Pancreas (tissue), 10 donors: Measurements from ENCODE around the gene PCDHGB1. TPM values are rescaled to one million over a fixed set of nuclear protein-coding genes. Genes with fewer than 3 reads are reported as not detected.
"Not testable (repeated sequence)": the region's sequence is repeated elsewhere in the genome, so short reads cannot be mapped to it uniquely, and the experiment has no call there.

ENCODE experiments used
- ATAC-seq, 4 donors: fragments of 200-7000 bp; cut with Tn5 transposase; one replicate each; pipeline versions ENCODE4 v1.8.0 to v1.9.1; 2020; ENCODE audit warnings: mild to moderate bottlenecking in 4 of 4, moderate library complexity in 4 of 4
- DNase-seq, 6 donors: peaks; one replicate each; pipeline ENCODE4 v3.0.0-alpha.2; 2020
- FAIRE-seq: peaks from 2 replicates; lab custom pipeline; 2012; peaks lifted over from hg19 to GRCh38; lab: Jason Lieb, UNC
- H3K27ac ChIP-seq, 4 donors: fragments of 200-600 bp; sonication (generic); 1 replicate in 3 of 4; 2 replicates in 1 of 4; pipeline versions ENCODE4 v1.5.0 to v1.8.0; 2020
- H3K27me3 ChIP-seq, 4 donors: fragments of 200-600 bp; one replicate each; pipeline ENCODE4 v1.8.0; 2021
- H3K36me3 ChIP-seq, 3 donors: fragments of 200-600 bp; sonication (generic) in 1 of 3; one replicate each; pipeline versions ENCODE4 v1.5.0 to v1.8.0; 2020 to 2021
- H3K4me1 ChIP-seq, 3 donors: fragments of 200-600 bp; one replicate each; pipeline ENCODE4 v1.8.0; 2021
- H3K4me3 ChIP-seq, 4 donors: fragments of 200-600 bp; sonication (generic) in 2 of 4; one replicate each; pipeline versions ENCODE4 v1.5.0 to v1.8.0; 2020 to 2021
- H3K9me3 ChIP-seq, 4 donors: fragments of 200-600 bp; one replicate each; pipeline ENCODE4 v1.8.0; 2021
- CTCF ChIP-seq, 4 donors: fragments of 200-600 bp; sonication (generic) in 3 of 4; IDR thresholded peaks; one replicate each; pipeline versions ENCODE4 v1.5.0 to v1.8.0; 2021; ENCODE audit warnings: antibody characterized with exemption in 4 of 4
- WGBS, 2 donors: extraction: QIAGEN DNeasy Blood & Tissue Kit; methylation state at CpG; one replicate each; pipeline ENCODE4 v1.1.7; 2013; 5-methylcytosine and 5-hydroxymethylcytosine counted together
- intact Hi-C, 3 donors: fragments of 100-400 bp; cut with DNase I; formaldehyde crosslinking; loops; one replicate each; pipeline versions ENCODE4 v1.11.1 to v1.14.2; 2022
- polyA plus RNA-seq, 2 donors: library from polyadenylated mRNA; stranded (reverse); fragments of 200-250 nt; gene quantifications; one replicate each; pipeline ENCODE4 v1.2.3, GENCODE V29; 2013
- total RNA-seq, 6 donors: library from RNA; stranded (reverse); fragmentation: NEBNext Ultra II Directional in 4 of 6; extraction: Animal tissue kit (Norgen Biotek cat#: 25700) in 4 of 6; gene quantifications; one replicate each; pipeline versions ENCODE4 v1.2.1 to v1.2.4, GENCODE V29; 2021 to 2023
- donor health status: healthy with polysubstance abuse.
- donor health status: DM: no; HTN: no; CAD: no; lungs with moderate emphysema.
- donor health status: DM: no; HTN: no; CAD: no.
- donor health status: control.
- donor health status: control.
- donor health status: Bipolar disorder and iron deficiency.
- donor health status: DM: yes; HTN: yes; CAD: no.
- donor health status: DM: no; HTN: no; CAD: no.
- donor health status: DM: no; HTN: no; CAD: no.
- donor health status: DM: yes; HTN: yes; CAD: no.

Gene PCDHGB1
- total and polyA plus RNA-seq, 8 donors = 0.31 to 3.2 (median 1.7) TPM

GRCh38 chr5:141371572-141372475 lies 21.9 kb downstream of the PCDHGB1 start:
- Histone ChIP-seq H3K36me3 (no peaks in the 10 kb centered on the region), H3K4me3 (no peak overlapping the region), H3K27ac (no peak overlapping the region), H3K9me3 (peaks cover 0 to 27% (median 4%) of the 10 kb centered on the region in 4 donors), H3K27me3 (no peaks in the 10 kb centered on the region), H3K4me1 (no peaks in the 10 kb centered on the region)
- ATAC-seq = no peak
- intact Hi-C loops = no loop called here
- FAIRE-seq = no peak
- WGBS, 2 donors = 24% methylated on average over 67 to 69 of the region's 69 CpGs
- no peak for TF ChIP-seq CTCF (IDR thresholded peaks at IDR 0.05)
- DNase-seq = no peak

- FAIRE-seq = no peak
These were observed 23.9 kb downstream of the PCDHGB1 start, which contains the start of gene PCDHGA6 for GRCh38 chr5:141373673-141374317. Gene PCDHGA6 (plus strand): TSS chr5:141373891. CDS start chr5:141374084, 193 bp downstream.

GRCh38 chr5:141374627-141375026 lies 24.7 kb downstream of the PCDHGB1 start:
- Histone ChIP-seq H3K4me3 (no peak overlapping the region), H3K27me3 (no peaks in the 10 kb centered on the region), H3K27ac (no peak overlapping the region), H3K4me1 (no peaks in the 10 kb centered on the region), H3K36me3 (no peaks in the 10 kb centered on the region), H3K9me3 (peaks cover 0 to 27% (median 2%) of the 10 kb centered on the region in 4 donors)
- FAIRE-seq (no peak), DNase-seq (no peak), ATAC-seq (no peak)
- intact Hi-C loops = no loop called here
- no peak for TF ChIP-seq CTCF (IDR thresholded peaks at IDR 0.05)
- WGBS, 2 donors = 45 to 52% methylated on average over 14 of the region's 14 CpGs

More at GRCh38 chr5:141373673-141374317, 23.9 kb downstream of the PCDHGB1 start, which contains the start of gene PCDHGA6:
- no peak within 1 kb of the TSS for H3K4me3 ChIP-seq
- H3K27ac ChIP-seq = no peak within 1 kb of the TSS
- no peaks in the 10 kb centered on the region for H3K36me3 ChIP-seq
- peak in 1 of 4 donors; percentile 7 for TF ChIP-seq CTCF (IDR thresholded peaks at IDR 0.05)
- peak in 1 of 4 donors; percentile 38 for ATAC-seq
- WGBS, 2 donors = 14 to 15% methylated on average over 27 of the region's 27 CpGs
- intact Hi-C loops = no loop called here
- no peak for DNase-seq
- no peaks in the 10 kb centered on the region for H3K4me1 ChIP-seq
- no peaks in the 10 kb centered on the region for H3K27me3 ChIP-seq
- peaks cover 0 to 27% (median 2%) of the 10 kb centered on the region in 4 donors for H3K9me3 ChIP-seq

GRCh38 chr5:141375444-141376155 lies 25.7 kb downstream of the PCDHGB1 start:
- FAIRE-seq, H3K27ac ChIP-seq, intact Hi-C loops, H3K27me3 ChIP-seq, H3K4me3 ChIP-seq, ATAC-seq, H3K4me1 ChIP-seq, DNase-seq, H3K36me3 ChIP-seq: not testable (repeated sequence)
- peaks cover 0 to 26% (median 2%) of the 10 kb centered on the region in 4 donors for H3K9me3 ChIP-seq
- 25 to 41% methylated on average over 24 to 42 of the region's 48 CpGs for WGBS, 2 donors
